HL-60 (cell line): ENCODE results near the gene PANK4.

ENCODE experiments used
- GABPA ChIP-seq: IDR thresholded peaks from 2 replicates; pipeline ENCODE4 v1.6.1; 2012; ENCODE audit warnings: low read depth
- TF ChIP-seq, protein P1 (sequence below): IDR thresholded peaks from one replicate; pipeline ENCODE4 v1.5.1; 2011; ENCODE audit warnings: low read length, control low read depth, inconsistent platforms; ENCODE audit not compliant: insufficient read depth

DNA sequence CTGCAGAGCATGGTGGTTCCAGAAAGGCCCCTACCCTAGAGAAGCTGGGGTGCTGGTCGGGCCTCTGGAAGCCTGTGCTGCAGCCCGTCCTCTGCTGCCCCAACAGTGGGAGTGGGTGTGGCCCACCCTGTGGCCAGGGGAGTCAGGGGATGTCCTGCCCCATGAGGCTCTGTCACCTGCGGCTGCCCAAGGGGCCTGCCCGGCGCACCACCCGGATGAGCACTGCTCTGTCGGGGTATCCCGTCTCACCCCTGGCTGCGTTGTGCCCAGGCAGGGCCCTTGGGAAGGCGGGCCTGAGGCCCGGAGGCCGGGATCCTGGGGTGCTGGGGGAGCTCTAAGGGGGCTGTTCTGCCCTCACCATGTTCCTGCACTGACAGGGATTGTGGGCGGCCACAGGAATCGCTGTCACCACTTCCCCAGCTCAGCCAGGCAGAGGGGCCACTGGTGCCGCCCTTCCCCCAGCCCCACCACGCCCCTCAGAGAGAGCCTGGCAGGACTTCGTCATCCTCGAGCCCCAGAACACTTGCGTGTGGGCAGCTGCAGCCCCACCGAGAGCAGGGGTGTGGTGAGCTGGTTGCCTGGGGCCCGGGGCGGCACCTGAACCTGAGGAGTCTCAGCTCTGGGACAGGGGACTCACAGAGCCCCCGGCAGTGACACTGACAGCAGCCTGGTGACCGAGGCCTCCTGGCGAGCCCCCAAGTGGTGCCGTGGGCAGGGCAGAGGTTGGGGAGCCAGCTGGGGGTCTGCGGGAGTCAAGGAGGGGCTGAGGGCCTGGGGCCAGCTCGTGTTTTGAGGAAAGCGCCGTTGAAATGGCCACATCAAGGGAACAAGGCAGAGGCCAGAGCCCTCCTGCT lies 20.2 kb downstream of the PANK4 start:
- TF ChIP-seq, protein P1, sequence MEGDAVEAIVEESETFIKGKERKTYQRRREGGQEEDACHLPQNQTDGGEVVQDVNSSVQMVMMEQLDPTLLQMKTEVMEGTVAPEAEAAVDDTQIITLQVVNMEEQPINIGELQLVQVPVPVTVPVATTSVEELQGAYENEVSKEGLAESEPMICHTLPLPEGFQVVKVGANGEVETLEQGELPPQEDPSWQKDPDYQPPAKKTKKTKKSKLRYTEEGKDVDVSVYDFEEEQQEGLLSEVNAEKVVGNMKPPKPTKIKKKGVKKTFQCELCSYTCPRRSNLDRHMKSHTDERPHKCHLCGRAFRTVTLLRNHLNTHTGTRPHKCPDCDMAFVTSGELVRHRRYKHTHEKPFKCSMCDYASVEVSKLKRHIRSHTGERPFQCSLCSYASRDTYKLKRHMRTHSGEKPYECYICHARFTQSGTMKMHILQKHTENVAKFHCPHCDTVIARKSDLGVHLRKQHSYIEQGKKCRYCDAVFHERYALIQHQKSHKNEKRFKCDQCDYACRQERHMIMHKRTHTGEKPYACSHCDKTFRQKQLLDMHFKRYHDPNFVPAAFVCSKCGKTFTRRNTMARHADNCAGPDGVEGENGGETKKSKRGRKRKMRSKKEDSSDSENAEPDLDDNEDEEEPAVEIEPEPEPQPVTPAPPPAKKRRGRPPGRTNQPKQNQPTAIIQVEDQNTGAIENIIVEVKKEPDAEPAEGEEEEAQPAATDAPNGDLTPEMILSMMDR: no peak
- no peak for TF ChIP-seq GABPA
